Left lung (tissue), 10 donors: ENCODE results near the gene TECR. TPM values are rescaled to one million over a fixed set of nuclear protein-coding genes. Genes with fewer than 3 reads are reported as not detected.
"Not testable (repeated sequence)": the region's sequence is repeated elsewhere in the genome, so short reads cannot be mapped to it uniquely, and the experiment has no call there.

Experiments used
- ATAC-seq: fragments of 200-7000 bp; cut with Tn5 transposase; one replicate; pipeline ENCODE4 v1.9.1; 2020; ENCODE audit warnings: moderate library complexity
- DNase-seq, 4 donors: peaks; one replicate each; pipeline ENCODE4 v3.0.0-alpha.2; 2013 to 2020
- H3K27ac ChIP-seq, 2 donors: fragments of 200-600 bp; sonication (generic) in 1 of 2; one replicate each; pipeline versions ENCODE4 v1.5.0 to v1.8.0; 2020 to 2021
- H3K27me3 ChIP-seq, 2 donors: fragments of 200-600 bp; sonication (generic) in 1 of 2; one replicate each; pipeline versions ENCODE4 v1.5.0 to v1.8.0; 2020 to 2021
- H3K36me3 ChIP-seq, 2 donors: fragments of 200-600 bp; sonication (generic) in 1 of 2; one replicate each; pipeline versions ENCODE4 v1.5.0 to v1.8.0; 2020 to 2021
- H3K4me1 ChIP-seq, 2 donors: fragments of 200-600 bp; one replicate each; pipeline ENCODE4 v1.8.0; 2021
- H3K4me3 ChIP-seq, 2 donors: fragments of 200-600 bp; sonication (generic) in 1 of 2; one replicate each; pipeline versions ENCODE4 v1.5.0 to v1.8.0; 2020 to 2021; ENCODE audit warnings: mild to moderate bottlenecking in 1 of 2
- H3K9me3 ChIP-seq, 2 donors: fragments of 200-600 bp; sonication (generic) in 1 of 2; one replicate each; pipeline versions ENCODE4 v1.5.0 to v1.8.0; 2020 to 2021
- intact Hi-C, 2 donors: fragments of 100-400 bp; cut with DNase I; formaldehyde crosslinking; loops; one replicate each; pipeline versions ENCODE4 v1.11.2 to v1.14.2; 2022
- polyA plus RNA-seq, 6 donors: library from polyadenylated mRNA; unstranded; fragments of 120-200 nt; gene quantifications; one replicate each; pipeline ENCODE4 v1.2.1, GENCODE V29; 2013; ENCODE audit not compliant: insufficient read length in 6 of 6
- total RNA-seq, 2 donors: library from RNA; stranded (reverse); fragmentation: NEBNext Ultra II Directional; extraction: Animal tissue kit (Norgen Biotek cat#: 25700); gene quantifications; one replicate each; pipeline ENCODE4 v1.2.1, GENCODE V29; 2021
- TF ChIP-seq, protein P1 (sequence below), 2 donors: fragments of 200-600 bp; sonication (generic) in 1 of 2; IDR thresholded peaks; one replicate each; pipeline versions ENCODE4 v1.5.0 to v1.8.0; 2021; ENCODE audit warnings: antibody characterized with exemption in 2 of 2
- donor health status: DM: no; HTN: yes; CAD: no.
- donor health status: DM: no; HTN: no; CAD: no.

TECR gene
- total and polyA plus RNA-seq, 8 donors: 77.8 to 122 (median 90.0) TPM

DNA sequence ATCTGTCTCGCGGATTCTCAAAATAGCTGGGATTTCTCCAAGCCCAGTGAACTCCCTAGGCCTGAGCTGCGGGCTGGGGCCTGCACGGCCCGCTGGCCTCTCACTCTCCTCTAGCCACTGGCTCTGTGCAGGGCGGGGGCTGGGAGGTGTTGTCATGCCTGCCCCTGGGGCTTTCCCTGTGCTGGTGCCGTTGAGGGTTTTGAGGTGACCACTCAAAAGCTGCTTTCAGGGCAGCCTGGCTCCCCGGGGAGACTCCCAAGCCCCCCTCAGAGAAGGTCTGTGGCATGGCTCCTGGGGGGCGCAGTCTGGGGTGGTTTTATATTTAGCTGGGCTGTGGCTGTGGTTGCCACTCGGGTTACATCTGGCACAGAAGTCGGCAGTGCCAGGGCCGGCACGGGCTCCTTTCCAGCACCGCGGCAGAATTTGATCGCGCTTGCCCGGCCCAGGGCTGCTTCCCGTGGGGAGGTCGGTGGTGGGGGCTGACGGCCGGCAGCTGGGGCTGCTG lies 32.5 kb downstream of the TECR start:
- no peaks in the 10 kb centered on the region for H3K9me3 ChIP-seq
- ATAC-seq (no peak), DNase-seq (no peak)
- peaks cover 0 to 9% of the 10 kb centered on the region in 2 donors for H3K4me1 ChIP-seq
- H3K27me3 ChIP-seq: no peaks in the 10 kb centered on the region
- H3K4me3 ChIP-seq: no peak overlapping the region
- no peak overlapping the region for H3K27ac ChIP-seq
- TF ChIP-seq, protein P1, sequence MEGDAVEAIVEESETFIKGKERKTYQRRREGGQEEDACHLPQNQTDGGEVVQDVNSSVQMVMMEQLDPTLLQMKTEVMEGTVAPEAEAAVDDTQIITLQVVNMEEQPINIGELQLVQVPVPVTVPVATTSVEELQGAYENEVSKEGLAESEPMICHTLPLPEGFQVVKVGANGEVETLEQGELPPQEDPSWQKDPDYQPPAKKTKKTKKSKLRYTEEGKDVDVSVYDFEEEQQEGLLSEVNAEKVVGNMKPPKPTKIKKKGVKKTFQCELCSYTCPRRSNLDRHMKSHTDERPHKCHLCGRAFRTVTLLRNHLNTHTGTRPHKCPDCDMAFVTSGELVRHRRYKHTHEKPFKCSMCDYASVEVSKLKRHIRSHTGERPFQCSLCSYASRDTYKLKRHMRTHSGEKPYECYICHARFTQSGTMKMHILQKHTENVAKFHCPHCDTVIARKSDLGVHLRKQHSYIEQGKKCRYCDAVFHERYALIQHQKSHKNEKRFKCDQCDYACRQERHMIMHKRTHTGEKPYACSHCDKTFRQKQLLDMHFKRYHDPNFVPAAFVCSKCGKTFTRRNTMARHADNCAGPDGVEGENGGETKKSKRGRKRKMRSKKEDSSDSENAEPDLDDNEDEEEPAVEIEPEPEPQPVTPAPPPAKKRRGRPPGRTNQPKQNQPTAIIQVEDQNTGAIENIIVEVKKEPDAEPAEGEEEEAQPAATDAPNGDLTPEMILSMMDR (IDR thresholded peaks at IDR 0.05): no peak
- intact Hi-C loops: no loop called here
- peaks cover 0 to 32% of the 10 kb centered on the region in 2 donors for H3K36me3 ChIP-seq

DNA sequence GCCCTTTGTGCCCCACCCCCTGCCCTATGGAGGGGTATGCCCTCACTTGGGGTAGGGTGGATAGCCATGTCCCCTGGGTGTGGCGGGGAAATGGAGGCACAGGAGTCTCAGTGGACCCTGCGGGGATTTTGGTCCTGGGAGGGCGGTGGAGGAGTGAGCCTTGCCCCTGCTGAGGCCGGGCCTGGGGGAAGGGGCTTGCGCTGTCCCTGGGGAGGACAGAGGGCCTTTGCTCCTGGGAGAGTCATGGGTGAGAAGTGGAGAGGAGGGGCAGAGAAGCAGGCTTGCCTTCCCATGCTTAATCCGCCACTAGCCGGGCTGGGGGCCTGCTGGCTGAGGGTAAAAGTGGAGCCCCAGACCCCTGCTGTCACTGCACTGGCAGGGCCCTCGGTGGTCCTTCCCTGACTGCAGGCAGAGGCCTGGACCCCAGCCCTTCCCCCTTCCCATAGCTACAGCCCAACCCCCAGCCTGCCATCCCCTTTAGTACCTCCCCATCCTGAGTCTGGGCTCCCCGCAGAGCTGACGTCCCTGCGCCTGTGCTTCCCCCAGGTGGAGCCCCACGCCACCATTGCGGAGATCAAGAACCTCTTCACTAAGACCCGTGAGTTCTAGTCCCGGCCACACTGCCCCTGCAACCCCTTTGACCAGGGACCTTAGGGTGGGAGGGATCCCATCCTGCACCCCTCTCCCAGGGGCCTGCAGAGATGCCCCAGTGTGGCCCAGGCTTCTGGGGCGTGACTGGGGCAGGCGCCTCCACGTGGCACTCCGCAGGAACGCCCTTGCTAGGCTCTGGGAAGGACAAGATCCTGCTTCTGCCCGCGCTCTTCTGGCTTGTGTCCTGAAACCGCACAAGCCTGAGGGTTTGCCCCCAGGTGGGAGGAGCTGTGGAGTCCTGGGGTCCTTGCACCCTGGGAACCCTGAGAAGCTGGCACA lies 33.5 kb downstream of the TECR start:
- TF ChIP-seq, protein P1 (IDR thresholded peaks at IDR 0.05): no peak
- H3K27me3 ChIP-seq: no peaks in the 10 kb centered on the region
- H3K4me3 ChIP-seq: no peak overlapping the region
- H3K27ac ChIP-seq: no peak overlapping the region
- peaks cover 0 to 5% of the 10 kb centered on the region in 2 donors for H3K4me1 ChIP-seq
- H3K9me3 ChIP-seq: no peaks in the 10 kb centered on the region
- ATAC-seq (no peak), DNase-seq (no peak)
- peaks cover 0 to 38% of the 10 kb centered on the region in 2 donors for H3K36me3 ChIP-seq
- intact Hi-C loops: no loop called here

DNA sequence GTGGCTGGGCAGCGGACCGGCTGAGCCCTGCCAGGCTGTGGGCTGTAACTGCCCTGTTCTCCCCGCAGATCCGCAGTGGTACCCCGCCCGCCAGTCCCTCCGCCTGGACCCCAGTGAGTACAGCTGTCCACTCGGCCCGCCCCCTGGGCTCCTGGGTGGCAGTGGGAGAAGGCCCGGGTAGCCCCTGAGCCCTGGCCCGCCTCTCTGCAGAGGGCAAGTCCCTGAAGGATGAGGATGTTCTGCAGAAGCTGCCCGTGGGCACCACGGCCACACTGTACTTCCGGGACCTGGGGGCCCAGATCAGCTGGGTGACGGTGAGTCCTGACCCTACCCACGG lies 34.2 kb downstream of the TECR start:
- intact Hi-C loops: no loop called here
- Histone ChIP-seq H3K4me3 (no peak overlapping the region), H3K27ac (no peak overlapping the region), H3K27me3 (no peaks in the 10 kb centered on the region), H3K9me3 (no peaks in the 10 kb centered on the region), H3K36me3 (peaks cover 0 to 42% of the 10 kb centered on the region in 2 donors), H3K4me1 (peaks cover 0 to 5% of the 10 kb centered on the region in 2 donors)
- DNase-seq (peak in 1 of 4 donors; percentile 74), ATAC-seq (no peak)
- TF ChIP-seq, protein P1 (IDR thresholded peaks at IDR 0.05): no peak

DNA sequence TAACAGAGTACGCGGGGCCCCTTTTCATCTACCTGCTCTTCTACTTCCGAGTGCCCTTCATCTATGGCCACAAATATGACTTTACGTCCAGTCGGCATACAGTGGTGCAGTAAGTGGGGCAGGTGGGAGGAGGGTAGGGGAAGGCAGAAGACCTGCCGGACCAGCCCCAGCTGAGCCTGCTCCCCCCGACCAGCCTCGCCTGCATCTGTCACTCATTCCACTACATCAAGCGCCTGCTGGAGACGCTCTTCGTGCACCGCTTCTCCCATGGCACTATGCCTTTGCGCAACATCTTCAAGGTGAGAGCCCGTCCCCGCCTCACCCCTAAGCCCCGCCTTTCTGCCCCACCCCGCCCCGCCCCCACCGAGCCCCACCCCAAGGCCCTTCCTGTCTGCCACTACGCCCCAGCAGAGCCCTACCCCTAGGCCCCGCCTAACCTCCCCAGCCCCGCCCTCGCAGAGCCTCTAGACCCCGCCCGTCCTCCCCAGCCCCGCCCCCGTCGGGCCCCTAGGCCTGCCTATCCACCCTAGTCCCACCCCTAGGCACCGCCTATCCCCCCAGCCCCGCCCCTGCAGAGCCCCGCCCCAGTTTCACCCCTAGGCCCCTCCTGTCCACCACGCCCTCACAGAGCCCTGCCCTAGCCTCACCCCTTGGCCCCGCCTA lies 34.7 kb downstream of the TECR start:
- H3K36me3 ChIP-seq: peaks cover 0 to 45% of the 10 kb centered on the region in 2 donors
- intact Hi-C loops: no loop called here
- no peak overlapping the region for H3K4me3 ChIP-seq
- no peaks in the 10 kb centered on the region for H3K27me3 ChIP-seq
- no peak overlapping the region for H3K27ac ChIP-seq
- H3K9me3 ChIP-seq: no peaks in the 10 kb centered on the region
- ATAC-seq (no peak), DNase-seq (peak in 1 of 4 donors; percentile 80)
- TF ChIP-seq, protein P1 (IDR thresholded peaks at IDR 0.05): no peak
- peaks cover 0 to 6% of the 10 kb centered on the region in 2 donors for H3K4me1 ChIP-seq

DNA sequence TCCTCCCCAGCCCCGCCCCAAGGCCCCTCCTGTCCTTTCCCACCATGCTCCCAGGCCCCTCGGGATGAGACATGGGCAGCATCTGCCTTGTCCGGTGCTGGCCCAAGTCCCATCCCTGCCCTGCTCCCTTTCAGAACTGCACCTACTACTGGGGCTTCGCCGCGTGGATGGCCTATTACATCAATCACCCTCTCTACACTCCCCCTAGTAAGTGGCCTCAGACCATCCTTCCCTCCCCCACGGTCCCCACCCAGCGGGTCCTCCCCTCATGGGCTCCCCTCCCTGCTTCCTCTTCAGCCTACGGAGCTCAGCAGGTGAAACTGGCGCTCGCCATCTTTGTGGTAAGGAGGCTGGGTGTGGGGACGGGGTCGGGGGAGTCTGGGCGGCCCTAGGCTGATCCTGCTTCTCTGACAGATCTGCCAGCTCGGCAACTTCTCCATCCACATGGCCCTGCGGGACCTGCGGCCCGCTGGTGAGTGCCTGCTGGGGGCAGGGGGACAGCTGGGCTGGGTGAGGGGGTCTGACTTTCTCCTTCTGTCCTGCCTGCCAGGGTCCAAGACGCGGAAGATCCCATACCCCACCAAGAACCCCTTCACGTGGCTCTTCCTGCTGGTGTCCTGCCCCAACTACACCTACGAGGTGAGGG lies 35.4 kb downstream of the TECR start:
- ATAC-seq, DNase-seq, H3K9me3 ChIP-seq, H3K27me3 ChIP-seq, H3K27ac ChIP-seq, H3K4me3 ChIP-seq, intact Hi-C loops: not testable (repeated sequence)
- H3K36me3 ChIP-seq: peaks cover 0 to 45% of the 10 kb centered on the region in 2 donors
- H3K4me1 ChIP-seq: peaks cover 0 to 12% of the 10 kb centered on the region in 2 donors
